ENCODE measurements around the gene SHROOM4. TPM values are rescaled to one million over a fixed set of nuclear protein-coding genes. Genes with fewer than 3 reads are reported as not detected.

Gene SHROOM4
- total RNA-seq, 2 donors from 2014 or later: 9.2 to 13.6 TPM

GRCh38 chrX:50726296-50726695, 87.7 kb downstream of the SHROOM4 start:
- Histone ChIP-seq H3K9me3 (no peaks in the 10 kb centered on the region), H3K36me3 (no peaks in the 10 kb centered on the region), H3K4me3 (no peak overlapping the region), H3K27ac (no peak overlapping the region), H3K4me1 (no peaks in the 10 kb centered on the region), H3K27me3 (no peaks in the 10 kb centered on the region)
- no peak for DNase-seq (ENCODE audit: low spot score)
- TF ChIP-seq, protein P1, sequence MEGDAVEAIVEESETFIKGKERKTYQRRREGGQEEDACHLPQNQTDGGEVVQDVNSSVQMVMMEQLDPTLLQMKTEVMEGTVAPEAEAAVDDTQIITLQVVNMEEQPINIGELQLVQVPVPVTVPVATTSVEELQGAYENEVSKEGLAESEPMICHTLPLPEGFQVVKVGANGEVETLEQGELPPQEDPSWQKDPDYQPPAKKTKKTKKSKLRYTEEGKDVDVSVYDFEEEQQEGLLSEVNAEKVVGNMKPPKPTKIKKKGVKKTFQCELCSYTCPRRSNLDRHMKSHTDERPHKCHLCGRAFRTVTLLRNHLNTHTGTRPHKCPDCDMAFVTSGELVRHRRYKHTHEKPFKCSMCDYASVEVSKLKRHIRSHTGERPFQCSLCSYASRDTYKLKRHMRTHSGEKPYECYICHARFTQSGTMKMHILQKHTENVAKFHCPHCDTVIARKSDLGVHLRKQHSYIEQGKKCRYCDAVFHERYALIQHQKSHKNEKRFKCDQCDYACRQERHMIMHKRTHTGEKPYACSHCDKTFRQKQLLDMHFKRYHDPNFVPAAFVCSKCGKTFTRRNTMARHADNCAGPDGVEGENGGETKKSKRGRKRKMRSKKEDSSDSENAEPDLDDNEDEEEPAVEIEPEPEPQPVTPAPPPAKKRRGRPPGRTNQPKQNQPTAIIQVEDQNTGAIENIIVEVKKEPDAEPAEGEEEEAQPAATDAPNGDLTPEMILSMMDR (IDR thresholded peaks at IDR 0.05): no peak

- H3K36me3 ChIP-seq: no peaks in the 10 kb centered on the region
- H3K27me3 ChIP-seq: no peaks in the 10 kb centered on the region
- no peak overlapping the region for H3K27ac ChIP-seq
- TF ChIP-seq, protein P1 (IDR thresholded peaks at IDR 0.05): no peak
- no peaks in the 10 kb centered on the region for H3K4me1 ChIP-seq
- H3K9me3 ChIP-seq: no peaks in the 10 kb centered on the region
- H3K4me3 ChIP-seq: no peak overlapping the region
- DNase-seq (ENCODE audit: low spot score): no peak
Measured at GRCh38 chrX:50725310-50725709, 88.7 kb downstream of the SHROOM4 start.

GRCh38 chrX:50723006-50723405, 91.0 kb downstream of the SHROOM4 start:
- no peak overlapping the region for H3K4me3 ChIP-seq
- H3K36me3 ChIP-seq: no peaks in the 10 kb centered on the region
- H3K27ac ChIP-seq: no peak overlapping the region
- H3K9me3 ChIP-seq: no peaks in the 10 kb centered on the region
- DNase-seq (ENCODE audit: low spot score): no peak
- H3K4me1 ChIP-seq: no peaks in the 10 kb centered on the region
- no peaks in the 10 kb centered on the region for H3K27me3 ChIP-seq
- TF ChIP-seq, protein P1 (IDR thresholded peaks at IDR 0.05): no peak

DNA sequence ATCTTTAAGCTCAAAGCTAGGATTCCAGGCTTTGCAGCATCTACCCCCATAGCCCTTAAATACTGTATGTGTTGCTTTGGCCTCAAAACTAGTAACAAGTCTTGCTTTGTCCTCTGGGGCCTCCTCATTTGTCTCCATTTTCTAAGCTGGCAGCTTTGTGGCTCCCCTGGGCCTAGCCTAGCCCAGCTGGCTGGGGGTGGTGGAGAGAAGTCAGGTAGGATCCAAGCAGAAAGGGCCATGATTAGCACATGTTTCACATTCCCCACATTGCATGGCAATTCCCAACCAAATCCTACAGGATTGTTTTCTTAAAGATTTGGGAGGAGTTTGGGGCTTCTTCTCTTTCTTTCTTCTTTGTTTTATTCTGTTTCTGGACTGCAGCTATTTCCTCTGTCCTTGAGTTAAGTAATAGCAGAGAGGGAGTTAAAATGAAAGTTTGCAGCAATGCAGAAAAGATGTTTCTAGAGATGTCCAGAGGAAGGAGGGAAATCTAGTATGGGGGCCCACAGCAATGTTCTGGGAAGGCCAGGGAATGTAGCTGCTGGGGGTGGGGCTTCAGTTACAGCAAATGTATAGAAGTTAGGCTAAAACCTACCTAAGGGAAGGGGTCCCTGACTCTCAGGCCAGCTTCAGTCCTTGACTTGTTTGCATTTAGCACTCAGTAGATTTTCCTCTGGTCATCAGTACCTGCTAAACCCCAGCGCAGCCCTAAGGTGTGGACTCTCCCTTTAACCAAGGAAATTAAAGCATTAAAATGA, 92.1 kb downstream of the SHROOM4 start:
- Histone ChIP-seq H3K36me3 (no peaks in the 10 kb centered on the region), H3K4me1 (no peaks in the 10 kb centered on the region), H3K4me3 (no peak overlapping the region), H3K27me3 (no peaks in the 10 kb centered on the region), H3K27ac (no peak overlapping the region), H3K9me3 (no peaks in the 10 kb centered on the region)
- TF ChIP-seq, protein P1 (IDR thresholded peaks at IDR 0.05): no peak
- DNase-seq (ENCODE audit: low spot score): no peak

DNA sequence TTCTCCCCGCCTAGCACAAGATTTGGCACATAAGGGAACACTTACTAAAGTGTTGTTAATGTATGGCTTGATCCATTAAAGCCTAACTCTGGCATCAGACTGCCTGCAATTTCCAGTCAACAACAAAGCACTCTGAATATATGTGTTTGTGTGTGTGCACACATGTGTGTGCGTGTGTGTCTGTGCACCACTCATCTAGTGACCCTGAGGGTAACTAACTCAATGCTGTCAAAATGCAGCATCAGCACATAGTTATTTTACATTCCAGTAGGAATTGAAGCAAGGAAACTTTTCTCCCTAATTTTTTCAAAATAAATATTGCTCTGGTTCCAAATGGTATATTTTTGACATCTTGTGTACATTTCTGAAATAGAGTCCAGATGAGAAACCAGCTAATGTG, 94.4 kb downstream of the SHROOM4 start:
- DNase-seq (ENCODE audit: low spot score): no peak
- Histone ChIP-seq H3K27ac (no peak overlapping the region), H3K36me3 (no peaks in the 10 kb centered on the region), H3K9me3 (no peaks in the 10 kb centered on the region), H3K4me3 (no peak overlapping the region), H3K4me1 (no peaks in the 10 kb centered on the region), H3K27me3 (no peaks in the 10 kb centered on the region)
- TF ChIP-seq, protein P1 (IDR thresholded peaks at IDR 0.05): no peak

DNA sequence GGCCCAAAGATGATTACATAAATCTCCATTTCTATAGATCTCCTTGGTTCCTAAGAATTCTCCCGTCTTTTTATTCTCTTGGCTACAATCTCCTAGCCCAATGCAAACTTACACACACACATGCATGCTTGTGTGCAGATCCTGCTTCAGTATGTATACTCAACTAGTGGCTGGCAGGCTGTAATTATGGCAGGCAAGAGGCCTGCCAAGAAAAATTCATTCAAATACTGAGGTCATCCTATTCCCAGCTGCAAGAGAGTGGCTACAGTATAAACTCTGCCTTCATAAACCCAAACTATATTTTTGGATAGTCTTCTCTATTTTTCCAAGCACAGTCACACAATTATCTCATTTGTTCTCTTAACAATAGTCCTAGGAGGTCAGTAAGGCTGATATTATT, 95.2 kb downstream of the SHROOM4 start:
- TF ChIP-seq, protein P1 (IDR thresholded peaks at IDR 0.05): no peak

More for the DNA sequence above, 95.2 kb downstream of the SHROOM4 start:
- DNase-seq (ENCODE audit: low spot score): no peak
- Histone ChIP-seq H3K4me1 (no peaks in the 10 kb centered on the region), H3K9me3 (no peaks in the 10 kb centered on the region), H3K27ac (no peak overlapping the region), H3K4me3 (no peak overlapping the region), H3K36me3 (no peaks in the 10 kb centered on the region), H3K27me3 (no peaks in the 10 kb centered on the region)

All from right atrium auricular region (tissue), 2 donors.